H9 (cell line): ENCODE results near the gene ZNF816. TPM values are rescaled to one million over a fixed set of nuclear protein-coding genes. Genes with fewer than 3 reads are reported as not detected.

Source experiments
- DNase-seq: peaks from one replicate; pipeline ENCODE4 v3.0.0-alpha.2; 2017
- H2AFZ ChIP-seq: one replicate; pipeline ENCODE4 v1.6.1; 2013; ENCODE audit warnings: mild to moderate bottlenecking, low read length, control low read depth, moderate library complexity
- H2AK5ac ChIP-seq: 2 replicates; pipeline ENCODE4 v1.6.1; 2013; ENCODE audit warnings: low read length, control low read depth, mixed read lengths; ENCODE audit not compliant: insufficient read length
- H2BK120ac ChIP-seq: one replicate; pipeline ENCODE4 v1.6.1; 2013; ENCODE audit warnings: low read depth, mild to moderate bottlenecking, low read length, control low read depth, inconsistent platforms; ENCODE audit not compliant: poor library complexity, severe bottlenecking
- H2BK12ac ChIP-seq: 2 replicates; pipeline ENCODE4 v1.6.1; 2013; ENCODE audit warnings: low read length, control low read depth, mixed read lengths, low read depth; ENCODE audit not compliant: insufficient read length
- H2BK15ac ChIP-seq: 2 replicates; pipeline ENCODE4 v1.6.1; 2013; ENCODE audit warnings: low read depth, low read length, control low read depth
- H2BK20ac ChIP-seq: one replicate; pipeline ENCODE4 v1.6.1; 2013; ENCODE audit warnings: low read depth, mild to moderate bottlenecking, low read length, control low read depth, inconsistent platforms; ENCODE audit not compliant: poor library complexity, severe bottlenecking
- H2BK5ac ChIP-seq: 2 replicates; pipeline ENCODE4 v1.6.1; 2013; ENCODE audit warnings: low read length, control low read depth, mixed read lengths; ENCODE audit not compliant: insufficient read length
- H3K14ac ChIP-seq: 2 replicates; pipeline ENCODE4 v1.6.1; 2013; ENCODE audit warnings: low read length, control low read depth; ENCODE audit not compliant: insufficient read depth
- H3K18ac ChIP-seq: 2 replicates; pipeline ENCODE4 v1.6.1; 2013; ENCODE audit warnings: low read depth, mild to moderate bottlenecking, mixed read lengths, low read length, control low read depth; ENCODE audit not compliant: insufficient read length
- H3K23ac ChIP-seq: 2 replicates; pipeline ENCODE4 v1.6.1; 2013; ENCODE audit warnings: low read length, control low read depth, mixed read lengths, low read depth; ENCODE audit not compliant: insufficient read length
- H3K23me2 ChIP-seq: 2 replicates; pipeline ENCODE4 v1.6.1; 2013; ENCODE audit warnings: low read depth, mild to moderate bottlenecking, mixed read lengths, low read length, control low read depth; ENCODE audit not compliant: insufficient read length, poor library complexity, severe bottlenecking
- H3K27ac ChIP-seq: 2 replicates; pipeline ENCODE4 v1.5.1; 2013; ENCODE audit warnings: low read length, control low read depth, mixed read lengths, low read depth; ENCODE audit not compliant: insufficient read length
- H3K27me3 ChIP-seq: 2 replicates; pipeline ENCODE4 v1.6.1; 2013; ENCODE audit warnings: low read length, control low read depth, inconsistent platforms; ENCODE audit not compliant: insufficient read depth
- H3K4ac ChIP-seq: 2 replicates; pipeline ENCODE4 v1.6.1; 2013; ENCODE audit warnings: low read depth, mild to moderate bottlenecking, control low read depth, inconsistent platforms, low read length, moderate library complexity
- H3K4me1 ChIP-seq: 2 replicates; pipeline ENCODE4 v1.6.1; 2013; ENCODE audit warnings: low read length, control low read depth, inconsistent platforms; ENCODE audit not compliant: insufficient read depth
- H3K4me2 ChIP-seq: 2 replicates; pipeline ENCODE4 v1.6.1; 2013; ENCODE audit warnings: low read length, control low read depth, mixed read lengths; ENCODE audit not compliant: insufficient read length, insufficient read depth
- H3K56ac ChIP-seq: 2 replicates; pipeline ENCODE4 v1.6.1; 2013; ENCODE audit warnings: low read depth, mild to moderate bottlenecking, mixed read lengths, low read length, control low read depth; ENCODE audit not compliant: insufficient read length
- H3K79me1 ChIP-seq: 2 replicates; pipeline ENCODE4 v1.6.1; 2013; ENCODE audit warnings: low read depth, mild to moderate bottlenecking, moderate library complexity, low read length, control low read depth, inconsistent platforms; ENCODE audit not compliant: insufficient read depth, poor library complexity, severe bottlenecking
- H3K79me2 ChIP-seq: 2 replicates; pipeline ENCODE4 v1.6.1; 2013; ENCODE audit warnings: low read length, control low read depth, inconsistent platforms; ENCODE audit not compliant: insufficient read depth
- H3K9ac ChIP-seq: 2 replicates; pipeline ENCODE4 v1.6.1; 2013; ENCODE audit warnings: low read length, control low read depth, mixed read lengths; ENCODE audit not compliant: insufficient read length; ENCODE audit errors: extremely low read depth
- H3K9me3 ChIP-seq: one replicate; pipeline ENCODE4 v1.6.1; 2013; ENCODE audit warnings: low read depth, low read length, inconsistent platforms; ENCODE audit not compliant: control insufficient read depth
- H3T11ph ChIP-seq: one replicate; pipeline ENCODE4 v1.6.1; 2013; ENCODE audit warnings: mild to moderate bottlenecking, low read length, control low read depth, inconsistent platforms
- H4K20me1 ChIP-seq: one replicate; pipeline ENCODE4 v1.6.1; 2013; ENCODE audit not compliant: control insufficient read depth, insufficient read length, insufficient read depth
- H4K5ac ChIP-seq: 2 replicates; pipeline ENCODE4 v1.6.1; 2013; ENCODE audit warnings: low read depth, mild to moderate bottlenecking, mixed read lengths, low read length, control low read depth; ENCODE audit not compliant: insufficient read length
- H4K8ac ChIP-seq: replicated peaks from 2 replicates; pipeline ENCODE4 v1.6.1; 2013; ENCODE audit warnings: low read length, control low read depth, mixed read lengths, low read depth; ENCODE audit not compliant: insufficient read length
- H4K91ac ChIP-seq: 2 replicates; pipeline ENCODE4 v1.6.1; 2013; ENCODE audit warnings: low read depth, mild to moderate bottlenecking, moderate library complexity, mixed read lengths, low read length, control low read depth; ENCODE audit not compliant: insufficient read length
- H3K27ac Mint-ChIP-seq, 3 experiments: 2 replicates in 2 of 3; 3 replicates in 1 of 3; pipeline ENCODE4 v1.8.0; 2020 to 2021; ENCODE audit warnings: mixed read lengths in 3 of 3, mild to moderate bottlenecking in 1 of 3, moderate library complexity in 1 of 3
- H3K27me3 Mint-ChIP-seq: 2 replicates; pipeline ENCODE4 v1.8.0; 2021; ENCODE audit warnings: low read depth, mild to moderate bottlenecking, moderate library complexity, mixed read lengths
- H3K36me3 Mint-ChIP-seq, 3 experiments: 2 replicates in 2 of 3; 3 replicates in 1 of 3; pipeline ENCODE4 v1.8.0; 2020 to 2021; ENCODE audit warnings: low read depth in 3 of 3, mixed read lengths in 3 of 3; ENCODE audit not compliant: insufficient read depth in 1 of 3
- H3K4me1 Mint-ChIP-seq, 2 experiments: 2 replicates each; pipeline ENCODE4 v1.8.0; 2020; ENCODE audit warnings: mixed read lengths in 2 of 2
- H3K4me3 Mint-ChIP-seq, 2 experiments: 2 replicates in 1 of 2; 3 replicates in 1 of 2; pipeline ENCODE4 v1.8.0; 2020 to 2021; ENCODE audit warnings: mild to moderate bottlenecking in 2 of 2, mixed read lengths in 2 of 2, moderate library complexity in 1 of 2
- H3K9me3 Mint-ChIP-seq, 2 experiments: 2 replicates in 1 of 2; 3 replicates in 1 of 2; pipeline ENCODE4 v1.8.0; 2020; ENCODE audit warnings: mild to moderate bottlenecking in 2 of 2, mixed read lengths in 2 of 2, moderate library complexity in 1 of 2
- CTCF ChIP-seq: fragments of 200-600 bp; sonication (generic); conservative IDR thresholded peaks from 3 replicates; pipeline ENCODE4 v1.8.0; 2021; ENCODE audit warnings: antibody characterized with exemption, mild to moderate bottlenecking
- WGBS: extraction: QIAGEN DNeasy Blood & Tissue Kit; methylation state at CpG from one replicate; pipeline ENCODE4 v1.1.7; 2013; ENCODE audit warnings: missing lambda C conversion rate, low lambda C conversion rate, mixed read lengths; ENCODE audit not compliant: insufficient read length; ENCODE audit errors: extremely low coverage; 5-methylcytosine and 5-hydroxymethylcytosine counted together
- total RNA-seq: library from RNA; stranded (reverse); gene quantifications from 2 replicates; pipeline ENCODE4 v1.2.1, GENCODE V29; 2021

The ZNF816 gene
- total RNA-seq, 1 experiment from 2014 or later = 15.1 TPM

GRCh38 chr19:53008061-53008778 is 45.5 kb upstream of the ZNF816 start:
- no peak overlapping the region for H3K23ac ChIP-seq
- no CpG with 5 or more reads among the region's 25 CpGs for WGBS
- no peak overlapping the region for H3K14ac ChIP-seq
- H2AK5ac ChIP-seq = no peak overlapping the region
- H3K9ac ChIP-seq = no peak overlapping the region
- no peak overlapping the region for H4K8ac ChIP-seq
- no peaks in the 10 kb centered on the region for H3K79me1 ChIP-seq
- H3K4me1 Mint-ChIP-seq = peaks cover 12% of the 10 kb centered on the region in 2 experiments
- no peak overlapping the region for H2BK12ac ChIP-seq
- no peak overlapping the region for H2BK120ac ChIP-seq
- H3K27ac ChIP-seq = no peak overlapping the region
- no peak overlapping the region for H3K4me3 Mint-ChIP-seq
- peaks cover 23% of the 10 kb centered on the region for H3K27me3 Mint-ChIP-seq
- no peak for TF ChIP-seq CTCF
- no peak overlapping the region for H3K4me2 ChIP-seq
- H2BK5ac ChIP-seq = no peak overlapping the region
- H3K4ac ChIP-seq = no peak overlapping the region
- no peaks in the 10 kb centered on the region for H3K27me3 ChIP-seq
- H3K4me1 ChIP-seq = no peaks in the 10 kb centered on the region; the same call in 1 of the 2 replicates
- no peaks in the 10 kb centered on the region for H3K79me2 ChIP-seq
- H3K9me3 Mint-ChIP-seq = peaks cover 0 to 2% of the 10 kb centered on the region in 2 experiments; a peak in 4 of 5 replicates
- H2BK20ac ChIP-seq = no peak overlapping the region
- no peaks in the 10 kb centered on the region for H3K9me3 ChIP-seq
- no peak overlapping the region for H4K91ac ChIP-seq
- H3T11ph ChIP-seq = no peak overlapping the region
- no peaks in the 10 kb centered on the region for H3K23me2 ChIP-seq
- peaks cover 0 to 4% (median 0%) of the 10 kb centered on the region in 3 experiments; a peak in 1 of 7 replicates for H3K36me3 Mint-ChIP-seq
- H2AFZ ChIP-seq = no peak overlapping the region
- no peak overlapping the region for H3K27ac Mint-ChIP-seq
- no peak overlapping the region for H4K5ac ChIP-seq
- H2BK15ac ChIP-seq = no peak overlapping the region
- no peak overlapping the region for H3K18ac ChIP-seq
- no peaks in the 10 kb centered on the region for H4K20me1 ChIP-seq
- H3K56ac ChIP-seq = no peak overlapping the region
- no peak for DNase-seq
